ENCODE measurements around the gene NR2E3. TPM values are rescaled to one million over a fixed set of nuclear protein-coding genes. Genes with fewer than 3 reads are reported as not detected.

Gene NR2E3
- total RNA-seq, 1 donor from 2014 or later, result not detected

GRCh38 chr15:71821547-71822129, 11.3 kb downstream of the NR2E3 start:
- Mint-ChIP-seq H3K4me1 (ENCODE audit: unreplicated experiment) (no peaks in the 10 kb centered on the region), H3K4me3 (ENCODE audit: unreplicated experiment) (no peak overlapping the region), H3K27me3 (ENCODE audit: unreplicated experiment) (no peaks in the 10 kb centered on the region), H3K9me3 (ENCODE audit: unreplicated experiment) (no peaks in the 10 kb centered on the region), H3K27ac (ENCODE audit: unreplicated experiment) (no peak overlapping the region), H3K36me3 (ENCODE audit: low read depth, unreplicated experiment) (peaks cover 35% of the 10 kb centered on the region)
- no peak for TF ChIP-seq CTCF (IDR thresholded peaks at IDR 0.05; ENCODE audit: unreplicated experiment)
- DNase-seq (ENCODE audit: low spot score), result no peak

GRCh38 chr15:71822890-71823630, 12.7 kb downstream of the NR2E3 start:
- Mint-ChIP-seq H3K4me3 (ENCODE audit: unreplicated experiment) (no peak overlapping the region), H3K4me1 (ENCODE audit: unreplicated experiment) (no peaks in the 10 kb centered on the region), H3K36me3 (ENCODE audit: low read depth, unreplicated experiment) (peaks cover 34% of the 10 kb centered on the region), H3K9me3 (ENCODE audit: unreplicated experiment) (no peaks in the 10 kb centered on the region), H3K27me3 (ENCODE audit: unreplicated experiment) (no peaks in the 10 kb centered on the region), H3K27ac (ENCODE audit: unreplicated experiment) (no peak overlapping the region)
- no peak for DNase-seq (ENCODE audit: low spot score)
- no peak for TF ChIP-seq CTCF (IDR thresholded peaks at IDR 0.05; ENCODE audit: unreplicated experiment)

- Mint-ChIP-seq H3K27me3 (ENCODE audit: unreplicated experiment) (no peaks in the 10 kb centered on the region), H3K27ac (ENCODE audit: unreplicated experiment) (no peak overlapping the region), H3K36me3 (ENCODE audit: low read depth, unreplicated experiment) (peaks cover 39% of the 10 kb centered on the region), H3K4me3 (ENCODE audit: unreplicated experiment) (no peak overlapping the region), H3K9me3 (ENCODE audit: unreplicated experiment) (no peaks in the 10 kb centered on the region), H3K4me1 (ENCODE audit: unreplicated experiment) (no peaks in the 10 kb centered on the region)
- no peak for DNase-seq (ENCODE audit: low spot score)
- no peak for TF ChIP-seq CTCF (IDR thresholded peaks at IDR 0.05; ENCODE audit: unreplicated experiment)
These were observed 13.4 kb downstream of the NR2E3 start for GRCh38 chr15:71823801-71824200.

- no peak for DNase-seq (ENCODE audit: low spot score)
- no peak overlapping the region for H3K27ac Mint-ChIP-seq (ENCODE audit: unreplicated experiment)
- peaks cover 47% of the 10 kb centered on the region for H3K36me3 Mint-ChIP-seq (ENCODE audit: low read depth, unreplicated experiment)
- no peaks in the 10 kb centered on the region for H3K9me3 Mint-ChIP-seq (ENCODE audit: unreplicated experiment)
- no peaks in the 10 kb centered on the region for H3K27me3 Mint-ChIP-seq (ENCODE audit: unreplicated experiment)
- H3K4me3 Mint-ChIP-seq (ENCODE audit: unreplicated experiment), result no peak overlapping the region
- H3K4me1 Mint-ChIP-seq (ENCODE audit: unreplicated experiment), result no peaks in the 10 kb centered on the region
- no peak for TF ChIP-seq CTCF (IDR thresholded peaks at IDR 0.05; ENCODE audit: unreplicated experiment)
These were observed 14.8 kb downstream of the NR2E3 start for GRCh38 chr15:71825021-71825730.

GRCh38 chr15:71826196-71826595, 15.8 kb downstream of the NR2E3 start:
- Mint-ChIP-seq H3K4me1 (ENCODE audit: unreplicated experiment) (no peaks in the 10 kb centered on the region), H3K4me3 (ENCODE audit: unreplicated experiment) (no peak overlapping the region), H3K36me3 (ENCODE audit: low read depth, unreplicated experiment) (peaks cover 40% of the 10 kb centered on the region), H3K27me3 (ENCODE audit: unreplicated experiment) (no peaks in the 10 kb centered on the region), H3K9me3 (ENCODE audit: unreplicated experiment) (no peaks in the 10 kb centered on the region), H3K27ac (ENCODE audit: unreplicated experiment) (no peak overlapping the region)
- no peak for TF ChIP-seq CTCF (IDR thresholded peaks at IDR 0.05; ENCODE audit: unreplicated experiment)
- no peak for DNase-seq (ENCODE audit: low spot score)
